Activated naive CD4-positive, alpha-beta T cell treated with anti-CD3 and anti-CD28 coated beads, Interleukin-2, amount 10 ng/mL, durations not matched to agents 7 days and 5 days (primary cell): ENCODE results near the gene EIF2S2.

Experiments used
- CTCF ChIA-PET: fragments of 350-600 bp; sonication (Branson Sonifier 250); formaldehyde crosslinking; loops from one replicate; lab custom pipeline; 2021; ENCODE audit warnings: antibody characterized with exemption; lab: Charles Lee
- DNase-seq: peaks from one replicate; pipeline ENCODE4 v3.0.0-alpha.2; 2020
- H3K27ac Mint-ChIP-seq: one replicate; pipeline ENCODE4 v1.8.0; 2021; ENCODE audit warnings: mild to moderate bottlenecking, moderate library complexity, mixed read lengths
- H3K27me3 Mint-ChIP-seq: one replicate; pipeline ENCODE4 v1.8.0; 2021; ENCODE audit warnings: mild to moderate bottlenecking, mixed read lengths
- H3K36me3 Mint-ChIP-seq: one replicate; pipeline ENCODE4 v1.8.0; 2021; ENCODE audit warnings: mixed read lengths
- H3K4me1 Mint-ChIP-seq: one replicate; pipeline ENCODE4 v1.8.0; 2021; ENCODE audit warnings: mixed read lengths
- H3K4me3 Mint-ChIP-seq: one replicate; pipeline ENCODE4 v1.8.0; 2021; ENCODE audit warnings: mild to moderate bottlenecking, moderate library complexity, mixed read lengths
- H3K9me3 Mint-ChIP-seq: one replicate; pipeline ENCODE4 v1.8.0; 2021; ENCODE audit warnings: mixed read lengths

Gene EIF2S2

GRCh38 chr20:34074101-34074760 is 37.8 kb downstream of the EIF2S2 start:
- no peak overlapping the region for H3K27ac Mint-ChIP-seq

DNA sequence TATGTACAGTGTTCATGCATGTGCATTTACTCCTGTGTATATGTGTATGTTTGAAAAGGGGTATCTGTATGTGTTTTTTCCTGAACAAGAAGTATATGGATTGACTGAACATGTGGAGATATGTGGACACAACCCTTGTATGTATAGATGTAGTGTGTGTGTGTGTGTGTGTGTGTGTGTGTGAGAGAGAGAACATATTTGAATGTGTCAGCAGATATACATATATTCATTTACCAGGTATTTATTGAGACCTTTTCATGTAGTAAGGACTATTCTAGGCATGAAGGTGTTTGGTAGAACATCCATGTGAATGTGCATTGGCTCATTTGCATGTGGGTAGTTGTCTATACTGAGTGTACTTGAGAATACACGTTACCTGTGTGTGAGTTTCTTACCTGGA is 39.3 kb downstream of the EIF2S2 start:
- no peaks in the 10 kb centered on the region for H3K27me3 Mint-ChIP-seq
- H3K27ac Mint-ChIP-seq = no peak overlapping the region
- no peak for DNase-seq
- H3K4me3 Mint-ChIP-seq = no peak overlapping the region
- CTCF ChIA-PET = interaction anchor here (1.2 kb wide), 1 partner anchor 10 kb away, joined by 4 read pairs; no protein-coding TSS in a partner anchor
- H3K9me3 Mint-ChIP-seq = no peaks in the 10 kb centered on the region
- peaks cover 21% of the 10 kb centered on the region for H3K4me1 Mint-ChIP-seq
- H3K36me3 Mint-ChIP-seq = peaks cover 25% of the 10 kb centered on the region

More at GRCh38 chr20:34074101-34074760, 37.8 kb downstream of the EIF2S2 start:
- Mint-ChIP-seq H3K9me3 (no peaks in the 10 kb centered on the region), H3K27me3 (no peaks in the 10 kb centered on the region), H3K4me3 (no peak overlapping the region), H3K4me1 (peaks cover 8% of the 10 kb centered on the region), H3K36me3 (peaks cover 31% of the 10 kb centered on the region)
- CTCF ChIA-PET = interaction anchor here (0.6 kb wide), 1 partner anchor 19 kb away, joined by 3 read pairs; no protein-coding TSS in a partner anchor
- no peak for DNase-seq

DNA sequence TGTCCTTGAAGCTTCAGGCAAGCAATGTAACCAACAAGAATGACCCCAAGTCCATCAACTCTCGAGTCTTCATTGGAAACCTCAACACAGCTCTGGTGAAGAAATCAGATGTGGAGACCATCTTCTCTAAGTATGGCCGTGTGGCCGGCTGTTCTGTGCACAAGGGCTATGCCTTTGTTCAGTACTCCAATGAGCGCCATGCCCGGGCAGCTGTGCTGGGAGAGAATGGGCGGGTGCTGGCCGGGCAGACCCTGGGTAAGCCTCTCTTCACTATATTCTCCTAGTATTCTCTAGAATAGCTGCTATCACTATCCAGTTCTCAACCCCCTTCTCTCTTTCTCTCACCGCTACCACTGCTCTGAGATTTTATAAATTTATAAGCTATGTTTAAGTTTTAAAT is 40.0 kb downstream of the EIF2S2 start:
- H3K36me3 Mint-ChIP-seq = peaks cover 25% of the 10 kb centered on the region
- no peak overlapping the region for H3K4me3 Mint-ChIP-seq
- H3K27me3 Mint-ChIP-seq = no peaks in the 10 kb centered on the region
- H3K9me3 Mint-ChIP-seq = no peaks in the 10 kb centered on the region
- no peak for DNase-seq
- no peak overlapping the region for H3K27ac Mint-ChIP-seq
- H3K4me1 Mint-ChIP-seq = peaks cover 22% of the 10 kb centered on the region
- CTCF ChIA-PET = interaction anchor here (0.6 to 1.2 kb wide), 2 partner anchors 9 to 609 kb away, joined by 3 to 4 read pairs; no protein-coding TSS in a partner anchor

DNA sequence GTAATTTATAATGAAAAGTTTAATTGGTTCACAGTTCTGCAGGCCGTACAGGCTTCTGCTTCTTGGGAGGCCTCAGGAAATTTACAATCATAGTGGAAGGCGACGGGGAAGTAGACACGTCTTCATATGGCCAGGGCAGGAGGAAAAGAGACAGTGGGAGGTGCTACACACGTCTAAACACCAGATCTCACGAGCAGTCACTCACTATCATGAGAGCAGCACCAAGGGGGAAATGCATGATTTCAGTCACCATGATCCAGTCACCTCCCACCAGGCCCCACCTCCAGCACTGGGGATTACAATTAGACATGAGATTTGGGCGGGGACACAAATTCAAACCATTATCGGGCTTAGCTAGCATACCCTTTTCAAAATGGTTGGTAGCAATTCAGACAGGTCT is 41.2 kb downstream of the EIF2S2 start:
- H3K9me3 Mint-ChIP-seq = no peaks in the 10 kb centered on the region
- no peaks in the 10 kb centered on the region for H3K27me3 Mint-ChIP-seq
- no peak overlapping the region for H3K4me3 Mint-ChIP-seq
- CTCF ChIA-PET = interaction anchor here (1.7 to 2.2 kb wide), 3 partner anchors 33 to 160 kb away, joined by 4 to 18 read pairs (median 6); no protein-coding TSS in a partner anchor
- no peak overlapping the region for H3K27ac Mint-ChIP-seq
- H3K36me3 Mint-ChIP-seq = peaks cover 20% of the 10 kb centered on the region
- DNase-seq = no peak
- H3K4me1 Mint-ChIP-seq = peaks cover 22% of the 10 kb centered on the region

GRCh38 chr20:34070079-34070439 is 42.0 kb downstream of the EIF2S2 start:
- Mint-ChIP-seq H3K27ac (peak overlapping the region; percentile 26), H3K36me3 (peaks cover 21% of the 10 kb centered on the region), H3K4me1 (peaks cover 22% of the 10 kb centered on the region), H3K4me3 (no peak overlapping the region), H3K9me3 (no peaks in the 10 kb centered on the region), H3K27me3 (no peaks in the 10 kb centered on the region)
- DNase-seq = no peak
- CTCF ChIA-PET = interaction anchor here (0.7 to 2.2 kb wide), 15 partner anchors 9 to 220 kb away, joined by 3 to 18 read pairs (median 4); no protein-coding TSS in a partner anchor

DNA sequence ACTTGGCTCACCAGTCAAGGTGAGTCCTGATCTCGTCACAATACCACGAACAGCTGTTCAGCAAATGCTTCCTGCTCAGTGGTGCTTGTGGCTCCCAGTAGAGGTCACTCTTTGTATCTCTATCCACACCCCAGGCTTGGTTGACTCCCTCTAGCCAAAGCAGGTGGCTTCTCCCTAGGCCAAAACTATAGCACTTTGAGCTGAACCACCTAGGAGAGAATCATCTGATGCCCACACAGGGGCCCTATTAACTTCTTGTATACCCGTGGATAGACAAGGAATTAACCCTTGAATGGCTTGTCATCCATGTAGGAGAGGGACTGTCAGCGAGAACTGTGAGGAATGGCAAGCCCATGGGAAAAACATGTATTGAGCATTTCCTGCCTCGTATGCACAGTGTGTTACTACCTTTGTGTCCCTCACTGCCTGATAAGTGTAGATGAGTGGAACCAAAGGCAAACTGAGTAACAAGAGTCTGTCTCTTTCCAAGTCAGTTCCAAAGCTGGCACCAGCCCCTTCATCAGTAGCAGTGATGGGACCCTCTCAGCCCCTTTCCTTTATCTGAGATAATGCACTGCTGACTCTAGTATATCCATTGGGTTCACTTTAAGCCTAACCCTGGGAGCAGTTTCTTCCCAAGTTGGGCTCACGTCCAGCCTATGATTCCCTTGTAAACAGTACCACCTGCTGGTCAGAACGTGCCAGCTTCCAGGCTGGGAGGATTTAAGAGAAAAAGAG is 42.5 kb downstream of the EIF2S2 start:
- Mint-ChIP-seq H3K27ac (peak overlapping the region; percentile 46), H3K4me1 (peaks cover 22% of the 10 kb centered on the region), H3K27me3 (no peaks in the 10 kb centered on the region), H3K9me3 (no peaks in the 10 kb centered on the region), H3K4me3 (no peak overlapping the region), H3K36me3 (peaks cover 25% of the 10 kb centered on the region)
- CTCF ChIA-PET = interaction anchor here (0.7 to 2.2 kb wide), 29 partner anchors 8 to 277 kb away, joined by 3 to 18 read pairs (median 3); no protein-coding TSS in a partner anchor
- DNase-seq = peak; percentile 65

DNA sequence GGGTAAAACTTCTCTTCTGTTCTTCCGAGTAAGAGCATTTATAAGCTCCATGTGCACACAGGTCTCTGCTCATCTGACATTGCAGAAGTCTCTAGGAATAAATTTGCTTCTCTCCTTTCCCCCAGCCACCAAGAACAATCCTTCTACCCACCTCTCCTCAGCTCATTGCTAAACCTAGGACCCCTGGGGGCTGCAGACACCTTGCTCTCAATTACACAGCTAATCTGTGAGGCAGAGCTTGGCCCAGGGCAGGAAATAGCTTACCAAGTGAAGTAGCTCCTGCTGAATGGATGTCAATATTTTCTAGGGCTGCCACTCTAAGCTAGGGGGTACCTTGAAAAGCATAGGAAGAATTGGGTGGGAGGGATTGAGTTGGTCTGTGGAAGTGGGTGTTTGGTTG is 44.0 kb downstream of the EIF2S2 start:
- no peaks in the 10 kb centered on the region for H3K27me3 Mint-ChIP-seq
- H3K36me3 Mint-ChIP-seq = peaks cover 16% of the 10 kb centered on the region
- H3K4me3 Mint-ChIP-seq = no peak overlapping the region
- CTCF ChIA-PET = interaction anchor here (0.9 to 2.2 kb wide), 10 partner anchors 10 to 276 kb away, joined by 3 to 9 read pairs (median 4); no protein-coding TSS in a partner anchor
- H3K27ac Mint-ChIP-seq = no peak overlapping the region
- H3K4me1 Mint-ChIP-seq = peaks cover 22% of the 10 kb centered on the region
- H3K9me3 Mint-ChIP-seq = no peaks in the 10 kb centered on the region
- no peak for DNase-seq

DNA sequence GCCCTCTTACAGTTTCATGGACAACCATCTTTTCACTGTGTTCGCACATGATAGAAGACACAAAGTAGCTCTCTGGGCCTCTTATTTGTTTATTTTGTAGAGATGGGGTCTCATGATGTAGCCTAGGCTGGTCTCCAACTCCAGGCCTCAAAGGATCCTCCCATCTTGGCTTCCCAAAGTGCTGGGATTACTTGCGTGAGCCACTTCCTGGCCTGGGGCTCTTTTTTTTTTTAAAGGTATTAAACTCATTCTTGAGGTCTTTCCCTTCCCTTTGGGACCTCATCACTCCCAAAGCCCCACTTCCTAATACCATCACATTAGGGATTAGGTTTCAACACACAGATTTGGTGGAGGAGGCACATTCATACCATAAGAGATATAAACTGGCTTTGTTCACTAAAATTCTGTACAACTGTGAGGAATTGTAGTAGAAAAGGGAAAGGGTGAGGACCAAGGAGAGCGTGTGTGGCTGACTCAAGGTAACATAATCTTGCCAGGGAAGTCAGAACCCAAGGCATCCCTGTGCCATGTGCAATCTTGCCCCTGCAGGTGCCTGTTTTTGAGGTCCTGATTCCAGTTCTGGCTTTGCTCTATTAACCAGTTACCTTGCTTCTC is 45.5 kb downstream of the EIF2S2 start:
- H3K9me3 Mint-ChIP-seq = no peaks in the 10 kb centered on the region
- H3K4me1 Mint-ChIP-seq = peaks cover 24% of the 10 kb centered on the region
- H3K36me3 Mint-ChIP-seq = peaks cover 10% of the 10 kb centered on the region
- CTCF ChIA-PET = interaction anchor here (1.6 to 1.7 kb wide), 2 partner anchors 63 to 150 kb away, joined by 3 to 5 read pairs; no protein-coding TSS in a partner anchor
- H3K27me3 Mint-ChIP-seq = no peaks in the 10 kb centered on the region
- H3K4me3 Mint-ChIP-seq = no peak overlapping the region
- no peak for DNase-seq
- no peak overlapping the region for H3K27ac Mint-ChIP-seq

- Mint-ChIP-seq H3K9me3 (no peaks in the 10 kb centered on the region), H3K4me3 (no peak overlapping the region), H3K36me3 (peaks cover 13% of the 10 kb centered on the region), H3K27me3 (no peaks in the 10 kb centered on the region), H3K4me1 (peaks cover 24% of the 10 kb centered on the region), H3K27ac (no peak overlapping the region)
- CTCF ChIA-PET = interaction anchor here (1.6 kb wide), 1 partner anchor 64 kb away, joined by 3 read pairs; no protein-coding TSS in a partner anchor
- no peak for DNase-seq
Observed at GRCh38 chr20:34065260-34065659, 46.8 kb downstream of the EIF2S2 start.

GRCh38 chr20:34064286-34064685 is 47.8 kb downstream of the EIF2S2 start:
- Mint-ChIP-seq H3K4me3 (no peak overlapping the region), H3K9me3 (no peaks in the 10 kb centered on the region), H3K36me3 (peaks cover 13% of the 10 kb centered on the region), H3K27me3 (no peaks in the 10 kb centered on the region), H3K27ac (peak overlapping the region; percentile 3), H3K4me1 (peaks cover 18% of the 10 kb centered on the region)
- CTCF ChIA-PET = interaction anchor here (1.3 kb wide), 1 partner anchor 65 kb away, joined by 3 read pairs; no protein-coding TSS in a partner anchor
- no peak for DNase-seq

DNA sequence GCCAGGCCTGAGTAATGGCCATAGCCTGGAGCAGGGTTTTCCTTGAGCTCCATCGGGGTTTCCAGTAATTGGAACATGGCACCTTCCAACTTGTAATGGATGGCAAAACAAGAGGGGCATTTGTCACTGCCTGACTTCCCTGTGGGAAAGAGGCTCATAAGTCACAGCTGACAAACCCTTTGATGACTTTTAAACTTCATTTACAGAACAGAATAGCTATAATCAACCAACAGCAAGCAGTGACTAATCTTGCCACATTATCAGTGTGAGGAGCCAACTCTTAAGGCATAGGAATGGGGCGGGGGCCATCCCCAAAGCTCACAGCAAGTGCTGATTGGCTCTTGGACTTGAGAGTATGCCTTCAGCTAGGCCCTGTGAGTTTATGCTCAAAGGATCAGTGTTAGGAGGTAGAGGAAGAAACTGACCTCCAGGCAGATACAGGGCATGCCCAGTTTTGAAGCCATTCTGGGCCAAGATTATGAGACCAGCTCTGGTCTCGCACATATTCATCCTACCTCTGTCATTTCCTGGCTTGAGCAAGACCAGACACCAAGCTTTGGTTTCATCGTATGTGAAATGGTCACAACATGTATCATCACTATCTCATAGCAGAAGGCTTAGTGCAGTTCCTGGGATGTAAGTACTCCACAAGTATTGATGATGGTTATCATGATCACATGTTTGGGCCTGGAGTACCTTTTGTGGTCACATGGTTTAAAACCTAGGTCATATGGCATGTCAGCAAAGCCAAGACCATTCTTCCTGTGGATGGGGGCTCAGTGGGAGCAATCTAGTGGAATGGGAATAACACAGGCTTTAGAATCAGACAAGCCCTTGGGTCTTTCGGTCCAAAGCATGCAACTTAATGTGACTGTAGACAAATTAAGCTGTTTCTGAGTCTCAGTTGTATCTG is 49.2 kb downstream of the EIF2S2 start:
- Mint-ChIP-seq H3K36me3 (peaks cover 13% of the 10 kb centered on the region), H3K9me3 (no peaks in the 10 kb centered on the region), H3K27me3 (no peaks in the 10 kb centered on the region), H3K4me1 (peaks cover 19% of the 10 kb centered on the region), H3K4me3 (no peak overlapping the region), H3K27ac (no peak overlapping the region)
- no peak for DNase-seq
- CTCF ChIA-PET = interaction anchor here (1.0 to 1.5 kb wide), 3 partner anchors 9 to 146 kb away, joined by 3 to 4 read pairs (median 4); no protein-coding TSS in a partner anchor

- Mint-ChIP-seq H3K4me3 (no peak overlapping the region), H3K4me1 (peaks cover 21% of the 10 kb centered on the region), H3K27ac (no peak overlapping the region), H3K9me3 (no peaks in the 10 kb centered on the region), H3K36me3 (peaks cover 16% of the 10 kb centered on the region), H3K27me3 (no peaks in the 10 kb centered on the region)
- no peak for DNase-seq
- CTCF ChIA-PET = no interaction called here
Observed at GRCh38 chr20:34061695-34062094, 50.3 kb downstream of the EIF2S2 start.

- Mint-ChIP-seq H3K4me3 (no peak overlapping the region), H3K27ac (no peak overlapping the region), H3K4me1 (peaks cover 21% of the 10 kb centered on the region), H3K9me3 (no peaks in the 10 kb centered on the region), H3K36me3 (peaks cover 16% of the 10 kb centered on the region), H3K27me3 (no peaks in the 10 kb centered on the region)
- no peak for DNase-seq
- CTCF ChIA-PET = interaction anchor here (1.0 to 1.1 kb wide), 2 partner anchors 8 to 9 kb away, joined by 3 read pairs; no protein-coding TSS in a partner anchor
Observed at GRCh38 chr20:34060970-34061369, 51.1 kb downstream of the EIF2S2 start.
